GM12864 (cell line): ENCODE data around the gene COL24A1.
A peak's percentile ranks its signal among the peaks of the same experiment; 100 is the strongest.

ENCODE experiments used
- DNase-seq: peaks from one replicate; pipeline ENCODE4 v3.0.0-alpha.2; 2011; ENCODE audit warnings: low read depth
- H3K4me3 ChIP-seq: 2 replicates; pipeline ENCODE4 v1.5.1; 2011; ENCODE audit warnings: mild to moderate bottlenecking, low read depth, low read length, control low read depth
- CTCF ChIP-seq: IDR thresholded peaks from 2 replicates; pipeline ENCODE4 v1.5.1; 2011; ENCODE audit warnings: low read depth, mild to moderate bottlenecking, moderate library complexity, low read length, control low read depth, inconsistent platforms; ENCODE audit errors: missing control alignments

The COL24A1 gene

GRCh38 chr1:86052948-86053698, 103.4 kb downstream of the COL24A1 start:
- no peak overlapping the region for H3K4me3 ChIP-seq
- no peak for TF ChIP-seq CTCF
- DNase-seq: peak; percentile 12

GRCh38 chr1:86035101-86035500, 121.5 kb downstream of the COL24A1 start:
- TF ChIP-seq CTCF: no peak
- no peak for DNase-seq
- no peak overlapping the region for H3K4me3 ChIP-seq

- no peak for DNase-seq
- TF ChIP-seq CTCF: no peak
- no peak overlapping the region for H3K4me3 ChIP-seq
Measured at GRCh38 chr1:86030180-86030579, 126.4 kb downstream of the COL24A1 start.

- DNase-seq: no peak
- TF ChIP-seq CTCF: peak; percentile 63
- H3K4me3 ChIP-seq: no peak overlapping the region
Measured at GRCh38 chr1:86018283-86018923, 138.2 kb downstream of the COL24A1 start.

- no peak for TF ChIP-seq CTCF
- DNase-seq: no peak
- H3K4me3 ChIP-seq: no peak overlapping the region
Measured at GRCh38 chr1:86016076-86016759, 140.4 kb downstream of the COL24A1 start.

- no peak for DNase-seq
- TF ChIP-seq CTCF: no peak
- no peak overlapping the region for H3K4me3 ChIP-seq
Measured at GRCh38 chr1:86015375-86015774, 141.2 kb downstream of the COL24A1 start.
